Keratinocyte (primary cell): ENCODE measurements around the gene MAGI1.

Experiments used
- CTCF ChIP-seq, 3 experiments: IDR thresholded peaks in 1 of 3; conservative IDR thresholded peaks in 1 of 3; optimal IDR thresholded peaks in 1 of 3; 2 replicates in 2 of 3; 3 replicates in 1 of 3; pipeline versions ENCODE3 to v1.5.1; 2011; ENCODE audit warnings: low read length in 3 of 3, mild to moderate bottlenecking in 3 of 3, moderate library complexity in 2 of 3, control low read depth in 1 of 3, inconsistent platforms in 1 of 3; ENCODE audit not compliant: insufficient read depth in 2 of 3; ENCODE audit errors: extremely low read depth in 1 of 3
- EZH2 ChIP-seq: IDR thresholded peaks from one replicate; pipeline ENCODE4 v1.6.1; 2012; ENCODE audit warnings: inconsistent platforms, mild to moderate bottlenecking, low read length, moderate library complexity

GRCh38 chr3:65893631-65894030, 145.1 kb downstream of the MAGI1 start:
- TF ChIP-seq EZH2 (no peak), CTCF (optimal IDR thresholded peaks at IDR 0.05 in 1 of 3, IDR thresholded peaks at IDR 0.05 in 1 of 3, conservative IDR thresholded peaks at IDR 0.05 in 1 of 3; ENCODE audit: extremely low read depth in 1 of 3, insufficient read depth in 2 of 3, low read length in 3 of 3) (no peak)
